PFSK-1 (cell line): ENCODE measurements around the gene HDDC3.

Experiments used
- FOXP2 ChIP-seq: optimal IDR thresholded peaks from 2 replicates; pipeline ENCODE3; 2011; ENCODE audit warnings: borderline replicate concordance, control low read depth, inconsistent platforms; ENCODE audit not compliant: insufficient read depth; ENCODE audit errors: extremely low read length, extremely low read depth
- POLR2AphosphoS5 ChIP-seq: IDR thresholded peaks from 2 replicates; pipeline ENCODE4 v1.6.1; 2012; ENCODE audit warnings: low read depth, mild to moderate bottlenecking, control low read depth, low read length, moderate library complexity
- REST ChIP-seq, 2 experiments: IDR thresholded peaks; 2 replicates each; pipeline versions ENCODE4 v1.6.1 to v1.8.0; 2011 to 2012; ENCODE audit warnings: low read depth in 2 of 2, low read length in 2 of 2, control low read depth in 1 of 2, inconsistent platforms in 1 of 2, mild to moderate bottlenecking in 1 of 2, moderate library complexity in 1 of 2; ENCODE audit not compliant: insufficient read depth in 1 of 2
- SIN3A ChIP-seq: IDR thresholded peaks from 2 replicates; pipeline ENCODE4 v1.6.1; 2012; ENCODE audit warnings: mild to moderate bottlenecking, low read length, moderate library complexity, borderline replicate concordance; ENCODE audit not compliant: insufficient read depth
- TAF1 ChIP-seq: IDR thresholded peaks from 2 replicates; pipeline ENCODE4 v1.6.1; 2012; ENCODE audit warnings: low read length, control low read depth, borderline replicate concordance; ENCODE audit not compliant: insufficient read depth

HDDC3 gene

GRCh38 chr15:90884719-90885431 lies 47.5 kb downstream of the HDDC3 start:
- TF ChIP-seq REST (IDR thresholded peaks at IDR 0.05; ENCODE audit: insufficient read depth in 1 of 2, low read depth in 2 of 2, low read length in 2 of 2) (no peak), FOXP2 (no peak), TAF1 (no peak), POLR2AphosphoS5 (no peak), SIN3A (no peak)

- TF ChIP-seq POLR2AphosphoS5 (peak; percentile 49; the same call in 1 of the 2 replicates), SIN3A (0 out of 2 replicates have a peak, but pooled peaks have one; percentile 20), FOXP2 (peak; percentile 41), TAF1 (0 out of 2 replicates have a peak, but pooled peaks have one; percentile 47), REST (IDR thresholded peaks at IDR 0.05; ENCODE audit: insufficient read depth in 1 of 2, low read depth in 2 of 2, low read length in 2 of 2) (peak; percentile 28 to 33; a peak in 1 of 4 replicates)
These were observed 48.2 kb downstream of the HDDC3 start, which contains the start of gene FES for GRCh38 chr15:90883976-90884718. TSS of gene FES (plus strand) at chr15:90884504. CDS start at chr15:90885046, 542 bp downstream.

- TF ChIP-seq SIN3A = no peak
- no peak for TF ChIP-seq REST (IDR thresholded peaks at IDR 0.05; ENCODE audit: insufficient read depth in 1 of 2, low read depth in 2 of 2, low read length in 2 of 2)
- no peak for TF ChIP-seq FOXP2
- no peak for TF ChIP-seq POLR2AphosphoS5
- TF ChIP-seq TAF1 = no peak
These were observed 48.8 kb downstream of the HDDC3 start for GRCh38 chr15:90883526-90883975.

- TF ChIP-seq SIN3A (no peak), REST (IDR thresholded peaks at IDR 0.05; ENCODE audit: insufficient read depth in 1 of 2, low read depth in 2 of 2, low read length in 2 of 2) (no peak), POLR2AphosphoS5 (no peak), FOXP2 (no peak)
These were observed 49.4 kb downstream of the HDDC3 start for GRCh38 chr15:90882781-90883525.
